Measurements from ENCODE around the gene UBB. TPM values are rescaled to one million over a fixed set of nuclear protein-coding genes. Genes with fewer than 3 reads are reported as not detected.

UBB gene
- total RNA-seq, 1 donor from 2014 or later, result 1,783 TPM

GRCh38 chr17:16425698-16426659 lies 45.1 kb downstream of the UBB start:
- peaks cover 2% of the 10 kb centered on the region for H3K36me3 Mint-ChIP-seq (ENCODE audit: low read depth, unreplicated experiment)
- DNase-seq (ENCODE audit: low read depth) (no peak), FAIRE-seq (no peak)
- Histone ChIP-seq H3K9me3 (ENCODE audit: insufficient read depth, low read depth, low read length) (no peaks in the 10 kb centered on the region), H3K36me3 (ENCODE audit: insufficient read depth, low read length) (no peaks in the 10 kb centered on the region), H3K4me3 (ENCODE audit: insufficient read depth, low read depth, low read length) (no peak overlapping the region), H4K20me1 (ENCODE audit: insufficient read depth, low read length) (peaks cover 4% of the 10 kb centered on the region), H3K79me2 (ENCODE audit: insufficient read depth, low read length) (no peaks in the 10 kb centered on the region), H3K4me2 (ENCODE audit: low read length) (no peak overlapping the region), H3K27me3 (ENCODE audit: insufficient read depth, low read length) (no peaks in the 10 kb centered on the region), H3K4me1 (ENCODE audit: insufficient read depth, low read length) (peaks cover 1% of the 10 kb centered on the region), H3K9ac (ENCODE audit: low read length) (no peak overlapping the region), H2AFZ (ENCODE audit: low read depth, low read length) (no peak overlapping the region), H3K27ac (ENCODE audit: low read depth, low read length) (no peak overlapping the region)
- peaks cover 13% of the 10 kb centered on the region for H3K27me3 Mint-ChIP-seq (ENCODE audit: low read depth, unreplicated experiment)
- H3K4me1 Mint-ChIP-seq (ENCODE audit: low read depth, unreplicated experiment), result peaks cover under 1% of the 10 kb centered on the region
- H3K9me3 Mint-ChIP-seq (ENCODE audit: unreplicated experiment), result no peaks in the 10 kb centered on the region
- H3K4me3 Mint-ChIP-seq (ENCODE audit: unreplicated experiment), result peak overlapping the region; percentile 27
- no peak overlapping the region for H3K27ac Mint-ChIP-seq (ENCODE audit: unreplicated experiment)
- TF ChIP-seq CTCF (IDR thresholded peaks at IDR 0.05; ENCODE audit: insufficient read depth, low read depth, low read length) (no peak), EZH2 (IDR thresholded peaks at IDR 0.05; ENCODE audit: insufficient read depth, low read length) (no peak)

- Histone ChIP-seq H3K4me3 (ENCODE audit: insufficient read depth, low read depth, low read length) (no peak overlapping the region), H3K9me3 (ENCODE audit: insufficient read depth, low read depth, low read length) (no peaks in the 10 kb centered on the region), H4K20me1 (ENCODE audit: insufficient read depth, low read length) (peaks cover 4% of the 10 kb centered on the region), H3K27ac (ENCODE audit: low read depth, low read length) (no peak overlapping the region), H3K9ac (ENCODE audit: low read length) (no peak overlapping the region), H2AFZ (ENCODE audit: low read depth, low read length) (no peak overlapping the region), H3K27me3 (ENCODE audit: insufficient read depth, low read length) (no peaks in the 10 kb centered on the region), H3K4me1 (ENCODE audit: insufficient read depth, low read length) (no peaks in the 10 kb centered on the region), H3K4me2 (ENCODE audit: low read length) (no peak overlapping the region), H3K79me2 (ENCODE audit: insufficient read depth, low read length) (no peaks in the 10 kb centered on the region), H3K36me3 (ENCODE audit: insufficient read depth, low read length) (no peaks in the 10 kb centered on the region)
- Mint-ChIP-seq H3K27me3 (ENCODE audit: low read depth, unreplicated experiment) (peaks cover 13% of the 10 kb centered on the region), H3K4me1 (ENCODE audit: low read depth, unreplicated experiment) (no peaks in the 10 kb centered on the region), H3K36me3 (ENCODE audit: low read depth, unreplicated experiment) (peaks cover 2% of the 10 kb centered on the region), H3K27ac (ENCODE audit: unreplicated experiment) (no peak overlapping the region), H3K9me3 (ENCODE audit: unreplicated experiment) (no peaks in the 10 kb centered on the region), H3K4me3 (ENCODE audit: unreplicated experiment) (no peak overlapping the region)
- no peak for TF ChIP-seq EZH2 (IDR thresholded peaks at IDR 0.05; ENCODE audit: insufficient read depth, low read length)
- FAIRE-seq (no peak), DNase-seq (ENCODE audit: low read depth) (no peak)
Observed at GRCh38 chr17:16427020-16427419, 46.1 kb downstream of the UBB start.

GRCh38 chr17:16428098-16428882 lies 47.4 kb downstream of the UBB start:
- no peak overlapping the region for H3K4me3 Mint-ChIP-seq (ENCODE audit: unreplicated experiment)
- no peaks in the 10 kb centered on the region for H3K4me1 Mint-ChIP-seq (ENCODE audit: low read depth, unreplicated experiment)
- H3K9me3 ChIP-seq (ENCODE audit: insufficient read depth, low read depth, low read length), result no peaks in the 10 kb centered on the region
- H3K4me3 ChIP-seq (ENCODE audit: insufficient read depth, low read depth, low read length), result no peak overlapping the region
- FAIRE-seq (no peak), DNase-seq (ENCODE audit: low read depth) (peak; percentile 27)
- TF ChIP-seq EZH2 (IDR thresholded peaks at IDR 0.05; ENCODE audit: insufficient read depth, low read length) (no peak), CTCF (IDR thresholded peaks at IDR 0.05; ENCODE audit: insufficient read depth, low read depth, low read length) (peak; percentile 43)
- H3K27me3 Mint-ChIP-seq (ENCODE audit: low read depth, unreplicated experiment), result peaks cover 13% of the 10 kb centered on the region
- no peaks in the 10 kb centered on the region for H3K79me2 ChIP-seq (ENCODE audit: insufficient read depth, low read length)
- no peak overlapping the region for H3K9ac ChIP-seq (ENCODE audit: low read length)
- no peaks in the 10 kb centered on the region for H3K36me3 ChIP-seq (ENCODE audit: insufficient read depth, low read length)
- H3K27ac Mint-ChIP-seq (ENCODE audit: unreplicated experiment), result no peak overlapping the region
- no peak overlapping the region for H3K27ac ChIP-seq (ENCODE audit: low read depth, low read length)
- H4K20me1 ChIP-seq (ENCODE audit: insufficient read depth, low read length), result no peaks in the 10 kb centered on the region
- H3K36me3 Mint-ChIP-seq (ENCODE audit: low read depth, unreplicated experiment), result peaks cover 2% of the 10 kb centered on the region
- H3K4me2 ChIP-seq (ENCODE audit: low read length), result no peak overlapping the region
- no peaks in the 10 kb centered on the region for H3K9me3 Mint-ChIP-seq (ENCODE audit: unreplicated experiment)
- H2AFZ ChIP-seq (ENCODE audit: low read depth, low read length), result peak overlapping the region; percentile 32
- H3K4me1 ChIP-seq (ENCODE audit: insufficient read depth, low read length), result no peaks in the 10 kb centered on the region
- H3K27me3 ChIP-seq (ENCODE audit: insufficient read depth, low read length), result no peaks in the 10 kb centered on the region
